ENCODE data around the gene GALR3.

DNA sequence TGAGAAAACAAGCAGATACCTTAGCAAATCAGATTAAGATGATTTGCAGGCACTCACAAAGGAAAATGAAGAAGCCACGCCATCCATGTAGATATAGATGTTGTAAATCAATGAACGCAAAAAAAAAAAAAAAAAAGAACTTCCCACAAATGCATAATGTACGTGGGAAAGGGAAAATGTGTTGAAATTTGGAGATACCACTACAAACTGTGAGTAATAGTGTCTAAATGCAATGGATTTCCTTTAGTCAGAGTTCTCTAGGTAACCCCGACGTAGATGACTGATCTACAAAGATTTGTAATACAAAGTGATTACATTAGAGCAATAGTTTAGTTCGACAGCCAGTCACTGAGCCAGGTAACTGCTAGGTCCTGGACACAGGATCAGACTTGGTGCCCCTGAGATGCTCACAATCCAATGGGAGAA is 21.7 kb downstream of the GALR3 start:
- TF ChIP-seq, protein P1, sequence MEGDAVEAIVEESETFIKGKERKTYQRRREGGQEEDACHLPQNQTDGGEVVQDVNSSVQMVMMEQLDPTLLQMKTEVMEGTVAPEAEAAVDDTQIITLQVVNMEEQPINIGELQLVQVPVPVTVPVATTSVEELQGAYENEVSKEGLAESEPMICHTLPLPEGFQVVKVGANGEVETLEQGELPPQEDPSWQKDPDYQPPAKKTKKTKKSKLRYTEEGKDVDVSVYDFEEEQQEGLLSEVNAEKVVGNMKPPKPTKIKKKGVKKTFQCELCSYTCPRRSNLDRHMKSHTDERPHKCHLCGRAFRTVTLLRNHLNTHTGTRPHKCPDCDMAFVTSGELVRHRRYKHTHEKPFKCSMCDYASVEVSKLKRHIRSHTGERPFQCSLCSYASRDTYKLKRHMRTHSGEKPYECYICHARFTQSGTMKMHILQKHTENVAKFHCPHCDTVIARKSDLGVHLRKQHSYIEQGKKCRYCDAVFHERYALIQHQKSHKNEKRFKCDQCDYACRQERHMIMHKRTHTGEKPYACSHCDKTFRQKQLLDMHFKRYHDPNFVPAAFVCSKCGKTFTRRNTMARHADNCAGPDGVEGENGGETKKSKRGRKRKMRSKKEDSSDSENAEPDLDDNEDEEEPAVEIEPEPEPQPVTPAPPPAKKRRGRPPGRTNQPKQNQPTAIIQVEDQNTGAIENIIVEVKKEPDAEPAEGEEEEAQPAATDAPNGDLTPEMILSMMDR (IDR thresholded peaks at IDR 0.05 in 8 of 11, conservative IDR thresholded peaks at IDR 0.05 in 3 of 11): no peak
- no peak for TF ChIP-seq POLR2AphosphoS5 (IDR thresholded peaks at IDR 0.05)

All from spleen (tissue), 7 donors.